HUDEP-2 (cell line): ENCODE results near the gene BUD23.
"Not testable (repeated sequence)": the region's sequence is repeated elsewhere in the genome, so short reads cannot be mapped to it uniquely, and the experiment has no call there.

Experiments used
- DNase-seq, 76 experiments: peaks; one replicate each; lab custom pipeline; 2025; ENCODE audit not compliant: unreplicated experiment in 76 of 76; lab: John Stamatoyannopoulos, UW

BUD23 gene

GRCh38 chr7:73717025-73717807 is 33.8 kb downstream of the BUD23 start:
- no peak for DNase-seq

GRCh38 chr7:73717991-73718405 is 34.6 kb downstream of the BUD23 start:
- DNase-seq: no peak

GRCh38 chr7:73718438-73718881 is 35.1 kb downstream of the BUD23 start:
- no peak for DNase-seq

GRCh38 chr7:73718905-73719805 is 35.8 kb downstream of the BUD23 start, which contains the start of gene STX1A:
STX1A (minus strand) TSS chr7:73719669; CDS start chr7:73719631, 38 bp downstream.
- peak in 50 of 76 experiments; percentile 2 to 65 (median 35) for DNase-seq

GRCh38 chr7:73719806-73720169 is 36.4 kb downstream of the BUD23 start:
- DNase-seq: peak in 2 of 76 experiments; percentile 23 to 24

GRCh38 chr7:73720443-73720842 is 37.0 kb downstream of the BUD23 start:
- DNase-seq: not testable (repeated sequence)

- DNase-seq: no peak
Measured at GRCh38 chr7:73721377-73721817, 38.0 kb downstream of the BUD23 start.

- DNase-seq: not testable (repeated sequence)
Measured at GRCh38 chr7:73722182-73722581, 38.8 kb downstream of the BUD23 start.

- no peak for DNase-seq
Measured at GRCh38 chr7:73722785-73723184, 39.4 kb downstream of the BUD23 start.

GRCh38 chr7:73723813-73724212 is 40.4 kb downstream of the BUD23 start:
- DNase-seq: no peak

GRCh38 chr7:73726083-73726466 is 42.7 kb downstream of the BUD23 start:
- no peak for DNase-seq

- no peak for DNase-seq
Measured at GRCh38 chr7:73727952-73728351, 44.6 kb downstream of the BUD23 start.

GRCh38 chr7:73728551-73728950 is 45.2 kb downstream of the BUD23 start:
- DNase-seq: no peak

- no peak for DNase-seq
Measured at GRCh38 chr7:73730485-73730884, 47.1 kb downstream of the BUD23 start.

GRCh38 chr7:73732397-73732796 is 49.0 kb downstream of the BUD23 start:
- no peak for DNase-seq

GRCh38 chr7:73734619-73735527 is 51.5 kb downstream of the BUD23 start:
- peak in 75 of 76 experiments; percentile 36 to 93 (median 81) for DNase-seq

GRCh38 chr7:73735528-73735905 is 52.1 kb downstream of the BUD23 start:
- no peak for DNase-seq

- no peak for DNase-seq
Measured at GRCh38 chr7:73736885-73737284, 53.5 kb downstream of the BUD23 start.

GRCh38 chr7:73737491-73738219 is 54.3 kb downstream of the BUD23 start:
- DNase-seq: peak in 1 of 76 experiments; percentile 73

GRCh38 chr7:73738220-73738611 is 54.8 kb downstream of the BUD23 start:
- DNase-seq: peak in 56 of 76 experiments; percentile 4 to 76 (median 50)
